ENCODE measurements around the gene ZNF385A. TPM values are rescaled to one million over a fixed set of nuclear protein-coding genes. Genes with fewer than 3 reads are reported as not detected.

Gene ZNF385A
- total and polyA plus RNA-seq, 2 of the 4 experiments (the other 2 are of a cell fraction): 0.36 to 2.5 TPM

GRCh38 chr12:54368025-54368708 is 16.4 kb downstream of the ZNF385A start:
- H3K14ac ChIP-seq (replicated peaks; ENCODE audit: low read depth, low read length): peak overlapping the region; percentile 72
- peak overlapping the region; percentile 34; the same call in 1 of the 2 replicates for H3K27ac ChIP-seq (ENCODE audit: insufficient read depth, low read length)
- peak overlapping the region; percentile 75 to 86; a peak in 3 of 4 replicates for H4K8ac ChIP-seq (ENCODE audit: low read depth in 2 of 2, low read length in 2 of 2)
- H3K4me1 ChIP-seq (ENCODE audit: control insufficient read depth, insufficient read depth, low read length): peaks cover 10% of the 10 kb centered on the region; the same call in 1 of the 2 replicates
- ChIA-PET POLR2A (ENCODE audit: unreplicated experiment) (interaction anchor here (0.6 kb wide), 1 partner anchor 78 kb away, joined by 7 read pairs; no protein-coding TSS in a partner anchor), CTCF (interaction anchor here (1.0 to 2.4 kb wide), 9 partner anchors 9 to 154 kb away, joined by 3 to 15 read pairs (median 5); partner anchors contain the start of gene COPZ1)
- WGBS, 2 experiments (ENCODE audit: extremely low coverage in 2 of 2, insufficient read length in 1 of 2): 0% methylated on average over 3 of the region's 5 CpGs; no CpG with 5 or more reads in 1 of the 2 experiments
- peak overlapping the region; percentile 57; the same call in 1 of the 2 replicates for H3K9ac ChIP-seq (ENCODE audit: low read depth, low read length)
- no peak for ATAC-seq (ENCODE audit: low read depth)
- no peak overlapping the region for H2BK5ac ChIP-seq (ENCODE audit: low read depth, low read length, poor library complexity, severe bottlenecking)
- H3K79me1 ChIP-seq (ENCODE audit: low read depth in 1 of 2, low read length in 2 of 2): no peaks in the 10 kb centered on the region
- peak overlapping the region; percentile 3 for H2AK9ac ChIP-seq (replicated peaks; ENCODE audit: low read depth, low read length, poor library complexity)
- no peak overlapping the region for H3K4me3 ChIP-seq (ENCODE audit: insufficient read depth, low read depth, low read length)
- intact Hi-C loops (cut with micrococcal nuclease) (loop anchor here (1.0 kb wide), 3 partner anchors 74 to 148 kb away; no protein-coding TSS in a partner anchor), in situ Hi-C loops (cut with MboI; ENCODE audit: low sequenced_read_pairs) (no loop called here), dilution Hi-C loops (cut with HindIII; ENCODE audit: low sequenced_read_pairs, unreplicated experiment) (no loop called here)
- peak overlapping the region; percentile 27; the same call in 1 of the 3 replicates for H2BK15ac ChIP-seq (ENCODE audit: low read depth, low read length)
- no peaks in the 10 kb centered on the region for H4K20me1 ChIP-seq (ENCODE audit: insufficient read depth, low read length)
- no peaks in the 10 kb centered on the region for H3K27me3 ChIP-seq (ENCODE audit: control insufficient read depth, insufficient read depth, low read length)
- DNase-seq: no peak
- 0 out of 2 replicates have a peak, but pooled peaks cover 1% of the 10 kb centered on the region for H3K36me3 ChIP-seq (ENCODE audit: control insufficient read depth, insufficient read depth, low read length)
- H3K4ac ChIP-seq (ENCODE audit: low read depth, low read length): peak overlapping the region; percentile 64
- peak overlapping the region; percentile 37; the same call in 1 of the 2 replicates for H3K4me2 ChIP-seq (ENCODE audit: low read depth, low read length)
- H2AK5ac ChIP-seq (ENCODE audit: low read depth, low read length): peak overlapping the region; percentile 20
- H4K91ac ChIP-seq (ENCODE audit: insufficient read depth, low read depth, low read length): peak overlapping the region; percentile 43; the same call in 1 of the 2 replicates
- no peak overlapping the region for H3K56ac ChIP-seq (ENCODE audit: extremely low read depth, insufficient read depth, low read length)
- H2BK120ac ChIP-seq (ENCODE audit: low read depth, low read length): peak overlapping the region; percentile 23; the same call in 1 of the 2 replicates
- H3K9me1 ChIP-seq (ENCODE audit: insufficient read depth, low read length): no peaks in the 10 kb centered on the region; the same call in 1 of the 2 replicates
- peak overlapping the region; percentile 43; the same call in 1 of the 2 replicates for H2BK20ac ChIP-seq (ENCODE audit: low read depth, low read length)
- no peaks in the 10 kb centered on the region for H3K9me3 ChIP-seq (ENCODE audit: control insufficient read depth, insufficient read depth, low read length)
- peak overlapping the region; percentile 89 for H2AFZ ChIP-seq (replicated peaks; ENCODE audit: low read length, poor library complexity)
- BruUV-seq (replicated peaks): no TSS peak
- H4K5ac ChIP-seq (ENCODE audit: low read depth, low read length): peak overlapping the region; percentile 90
- H3K18ac ChIP-seq (ENCODE audit: low read depth, low read length): peak overlapping the region; percentile 16; the same call in 1 of the 2 replicates
- H3K23ac ChIP-seq (ENCODE audit: low read depth, low read length): 0 out of 2 replicates have a peak overlapping the region, but pooled peaks have one; percentile 14
- TF ChIP-seq POLR2A (IDR thresholded peaks at IDR 0.05; ENCODE audit: low read depth, low read length) (no peak), MXI1 (IDR thresholded peaks at IDR 0.05; ENCODE audit: borderline replicate concordance, low read depth, low read length) (no peak), RFX5 (IDR thresholded peaks at IDR 0.05; ENCODE audit: low read depth, low read length) (no peak), FOS (IDR thresholded peaks at IDR 0.05; ENCODE audit: low read depth, low read length) (no peak), BHLHE40 (IDR thresholded peaks at IDR 0.05; ENCODE audit: low read depth, low read length) (no peak), CEBPB (IDR thresholded peaks at IDR 0.05; ENCODE audit: low read depth, low read length) (no peak), CHD1 (IDR thresholded peaks at IDR 0.05; ENCODE audit: low read depth, low read length) (no peak), RAD21 (IDR thresholded peaks at IDR 0.05; ENCODE audit: low read length) (no peak), NFE2L2 (IDR thresholded peaks at IDR 0.05; ENCODE audit: low read depth, low read length) (no peak), MAFK (IDR thresholded peaks at IDR 0.05; ENCODE audit: low read depth, low read length) (no peak), SMC3 (IDR thresholded peaks at IDR 0.05; ENCODE audit: low read depth, low read length) (no peak), MAZ (IDR thresholded peaks at IDR 0.05; ENCODE audit: borderline replicate concordance, low read depth, low read length) (no peak)
- TF ChIP-seq, protein P1, sequence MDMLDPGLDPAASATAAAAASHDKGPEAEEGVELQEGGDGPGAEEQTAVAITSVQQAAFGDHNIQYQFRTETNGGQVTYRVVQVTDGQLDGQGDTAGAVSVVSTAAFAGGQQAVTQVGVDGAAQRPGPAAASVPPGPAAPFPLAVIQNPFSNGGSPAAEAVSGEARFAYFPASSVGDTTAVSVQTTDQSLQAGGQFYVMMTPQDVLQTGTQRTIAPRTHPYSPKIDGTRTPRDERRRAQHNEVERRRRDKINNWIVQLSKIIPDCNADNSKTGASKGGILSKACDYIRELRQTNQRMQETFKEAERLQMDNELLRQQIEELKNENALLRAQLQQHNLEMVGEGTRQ (IDR thresholded peaks at IDR 0.05; ENCODE audit: low read depth, low read length): no peak
- TF ChIP-seq, protein P2, sequence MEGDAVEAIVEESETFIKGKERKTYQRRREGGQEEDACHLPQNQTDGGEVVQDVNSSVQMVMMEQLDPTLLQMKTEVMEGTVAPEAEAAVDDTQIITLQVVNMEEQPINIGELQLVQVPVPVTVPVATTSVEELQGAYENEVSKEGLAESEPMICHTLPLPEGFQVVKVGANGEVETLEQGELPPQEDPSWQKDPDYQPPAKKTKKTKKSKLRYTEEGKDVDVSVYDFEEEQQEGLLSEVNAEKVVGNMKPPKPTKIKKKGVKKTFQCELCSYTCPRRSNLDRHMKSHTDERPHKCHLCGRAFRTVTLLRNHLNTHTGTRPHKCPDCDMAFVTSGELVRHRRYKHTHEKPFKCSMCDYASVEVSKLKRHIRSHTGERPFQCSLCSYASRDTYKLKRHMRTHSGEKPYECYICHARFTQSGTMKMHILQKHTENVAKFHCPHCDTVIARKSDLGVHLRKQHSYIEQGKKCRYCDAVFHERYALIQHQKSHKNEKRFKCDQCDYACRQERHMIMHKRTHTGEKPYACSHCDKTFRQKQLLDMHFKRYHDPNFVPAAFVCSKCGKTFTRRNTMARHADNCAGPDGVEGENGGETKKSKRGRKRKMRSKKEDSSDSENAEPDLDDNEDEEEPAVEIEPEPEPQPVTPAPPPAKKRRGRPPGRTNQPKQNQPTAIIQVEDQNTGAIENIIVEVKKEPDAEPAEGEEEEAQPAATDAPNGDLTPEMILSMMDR (conservative IDR thresholded peaks at IDR 0.05; ENCODE audit: low read depth, low read length): no peak
